Measurements from ENCODE around the gene SPSB4.

SPSB4 gene

DNA sequence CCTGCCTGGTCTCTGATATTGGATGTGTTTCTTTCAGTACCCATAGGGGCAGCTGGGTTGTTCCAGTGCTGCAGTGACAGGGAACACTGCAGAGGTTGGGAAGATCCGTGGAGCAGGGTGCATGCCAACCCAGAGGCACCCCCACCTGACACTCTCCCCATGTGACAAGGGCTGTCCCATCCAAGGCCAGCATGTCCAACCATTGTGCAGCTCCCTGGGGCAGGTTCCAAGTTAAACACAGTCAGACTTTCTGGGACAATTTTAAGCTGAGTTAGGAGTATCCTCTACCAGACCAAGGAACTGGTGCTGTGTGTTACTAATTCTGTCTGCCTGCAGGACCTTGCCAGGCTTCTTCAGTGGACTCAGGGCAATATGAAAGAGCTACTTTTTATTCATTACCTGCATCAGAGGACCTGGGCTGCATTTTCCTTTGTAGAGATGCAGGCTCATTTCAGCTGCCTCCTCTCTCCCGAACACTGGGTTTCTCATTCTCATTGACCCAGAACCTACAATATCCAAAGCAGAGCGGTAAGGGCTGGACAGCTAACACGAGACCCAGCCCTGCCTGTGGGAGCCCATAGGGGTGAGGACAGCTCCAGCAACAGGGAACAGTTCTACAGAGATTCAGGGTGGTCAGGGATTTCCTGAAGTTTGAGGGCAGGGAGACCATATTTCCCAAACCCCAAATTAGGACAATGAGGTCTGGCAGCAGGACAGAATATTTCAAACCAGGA, 72.7 kb downstream of the SPSB4 start:
- no peak for DNase-seq

- DNase-seq = no peak
Observed at GRCh38 chr3:141124715-141125114, 73.6 kb downstream of the SPSB4 start.

DNA sequence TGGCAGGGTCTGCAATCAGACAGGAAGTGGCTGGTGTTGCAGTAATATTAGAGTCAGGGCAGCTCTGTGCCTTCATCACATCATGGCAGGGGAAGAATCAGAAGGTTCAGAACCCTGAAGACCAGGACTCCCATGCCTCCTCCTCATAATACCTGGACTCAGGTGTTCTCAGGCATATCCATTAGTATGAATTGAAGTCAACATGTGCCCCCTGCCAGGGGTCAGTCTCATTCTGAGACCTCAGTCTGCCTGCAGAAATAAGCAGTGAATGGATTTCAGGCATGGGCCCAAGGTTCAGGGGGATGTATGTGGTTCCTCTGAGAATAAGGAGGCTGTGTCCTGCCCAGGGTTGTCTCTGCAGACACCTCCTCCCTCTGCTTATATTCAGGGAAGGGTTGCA, 74.2 kb downstream of the SPSB4 start:
- DNase-seq = no peak

DNA sequence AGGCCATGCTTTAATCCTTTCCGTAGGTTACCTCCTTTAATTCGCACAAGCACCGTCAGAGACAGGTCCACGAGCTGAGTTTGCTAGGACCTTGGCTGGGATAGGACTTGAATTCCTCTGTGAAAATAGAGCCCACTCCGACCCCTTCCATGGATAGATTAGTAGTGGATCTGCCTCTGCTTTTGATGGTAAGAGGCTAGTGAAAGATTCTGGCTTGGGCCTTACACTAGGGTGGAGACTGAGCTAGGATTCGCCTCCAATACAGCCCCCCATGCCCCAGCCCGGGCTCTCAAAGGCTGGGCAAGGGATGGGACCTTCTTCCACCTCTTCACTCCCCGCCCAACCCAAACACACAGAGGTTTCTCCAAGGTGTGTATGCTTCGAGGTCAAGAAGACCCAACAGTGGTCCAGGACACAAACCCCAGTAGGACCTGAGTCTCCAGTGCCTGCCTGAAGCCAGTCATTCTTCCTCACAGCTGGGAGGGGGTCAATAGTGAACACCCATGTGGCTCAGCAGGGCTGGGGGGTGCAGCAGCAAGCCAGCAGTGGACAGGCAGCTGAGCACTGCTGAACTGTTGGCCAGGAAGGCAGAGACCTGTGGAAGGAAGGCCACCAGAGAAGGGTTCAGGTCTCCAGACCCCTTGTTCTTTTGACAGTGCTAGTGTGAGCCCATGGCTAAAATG, 75.7 kb downstream of the SPSB4 start:
- no peak for DNase-seq

GRCh38 chr3:141127344-141128125, 76.4 kb downstream of the SPSB4 start:
- no peak for DNase-seq

GRCh38 chr3:141128126-141128777, 77.1 kb downstream of the SPSB4 start:
- DNase-seq = no peak

DNA sequence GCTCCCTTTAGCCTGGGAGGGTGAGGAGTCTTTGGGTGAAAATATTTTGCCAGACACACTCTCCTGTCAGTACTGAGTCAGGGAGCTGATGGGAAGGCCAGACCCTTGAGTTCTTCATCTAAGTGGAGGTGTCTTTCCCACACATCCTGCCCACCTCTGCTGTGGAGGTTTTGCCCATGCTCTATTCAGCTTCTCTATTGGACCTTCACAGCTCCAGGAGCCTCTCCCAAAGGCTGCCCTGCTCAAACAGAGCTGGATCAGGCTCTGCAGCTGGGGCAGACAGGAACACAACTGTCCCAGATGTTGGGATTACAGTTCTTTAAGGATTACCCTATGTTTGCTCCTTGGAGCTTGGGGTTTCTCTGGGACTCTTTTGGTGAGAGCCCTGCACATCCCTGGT, 77.9 kb downstream of the SPSB4 start:
- DNase-seq = no peak

DNA sequence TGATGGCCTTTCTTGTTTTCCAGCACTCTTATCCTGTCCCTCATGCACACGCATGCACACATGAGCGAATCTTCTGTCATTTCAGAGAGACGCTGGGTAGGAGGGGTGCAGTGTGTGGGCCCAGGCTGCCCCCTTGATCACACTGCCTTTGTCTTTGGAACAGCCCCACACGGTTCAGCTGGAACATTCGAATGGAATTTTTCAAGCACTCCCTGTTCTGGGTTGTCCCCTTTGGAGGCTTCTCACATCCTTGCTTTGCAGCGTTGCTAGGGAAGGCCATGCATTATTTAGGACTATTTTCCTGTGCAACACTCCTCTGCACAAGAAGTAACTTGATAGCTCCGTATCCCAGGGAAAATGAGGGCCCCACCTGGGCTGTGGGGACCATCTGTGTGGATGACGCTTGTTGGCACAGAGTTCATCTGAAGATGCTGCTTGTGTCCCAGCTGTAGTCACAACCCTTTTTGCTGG, 78.4 kb downstream of the SPSB4 start:
- DNase-seq = no peak

GRCh38 chr3:141143517-141143916, 92.4 kb downstream of the SPSB4 start:
- DNase-seq = no peak

DNA sequence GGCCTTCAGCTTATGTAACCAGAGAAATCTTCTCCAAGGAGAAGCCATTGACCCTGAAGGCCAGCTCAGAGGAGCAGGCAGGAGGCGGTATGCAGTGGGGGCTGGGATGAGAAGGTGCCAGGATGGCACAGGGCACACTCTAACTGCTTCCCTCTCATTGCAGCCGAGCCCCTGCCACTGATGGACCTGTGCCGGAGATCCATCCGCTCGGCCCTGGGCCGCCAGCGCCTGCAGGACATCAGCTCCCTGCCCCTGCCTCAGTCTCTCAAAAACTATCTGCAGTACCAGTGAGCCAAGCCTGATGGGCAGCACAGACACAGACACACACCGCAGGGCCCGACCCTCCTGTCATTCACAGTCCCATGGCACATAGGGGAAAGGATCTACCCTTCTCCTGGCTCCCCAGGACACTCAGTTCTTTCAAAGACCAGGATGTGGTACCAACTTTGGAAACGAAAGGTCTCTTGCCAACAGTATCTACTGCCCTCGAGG, 95.9 kb downstream of the SPSB4 start:
- no peak for DNase-seq

DNA sequence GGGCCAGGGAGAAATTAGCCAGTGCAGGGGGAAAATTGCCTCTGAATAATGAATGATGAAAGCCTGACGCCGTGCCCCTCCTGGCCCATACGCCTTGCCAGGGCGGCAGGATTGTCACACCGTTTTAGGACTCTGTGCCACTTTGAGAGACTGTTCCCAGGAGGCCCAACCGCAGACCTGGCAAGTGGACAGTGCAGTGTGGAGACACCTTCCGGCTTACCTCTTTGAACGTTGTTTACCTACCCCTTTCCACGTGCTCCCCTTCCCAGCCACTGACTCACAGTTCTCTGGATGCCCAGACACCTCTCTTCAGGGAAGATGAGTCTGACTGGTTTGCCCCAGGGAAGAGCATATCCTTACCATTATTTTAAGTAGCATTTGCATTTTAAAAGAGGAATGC, 96.5 kb downstream of the SPSB4 start:
- DNase-seq = no peak

GRCh38 chr3:141148169-141148568, 97.0 kb downstream of the SPSB4 start:
- no peak for DNase-seq

- no peak for DNase-seq
Observed at GRCh38 chr3:141148770-141149169, 97.6 kb downstream of the SPSB4 start.

DNA sequence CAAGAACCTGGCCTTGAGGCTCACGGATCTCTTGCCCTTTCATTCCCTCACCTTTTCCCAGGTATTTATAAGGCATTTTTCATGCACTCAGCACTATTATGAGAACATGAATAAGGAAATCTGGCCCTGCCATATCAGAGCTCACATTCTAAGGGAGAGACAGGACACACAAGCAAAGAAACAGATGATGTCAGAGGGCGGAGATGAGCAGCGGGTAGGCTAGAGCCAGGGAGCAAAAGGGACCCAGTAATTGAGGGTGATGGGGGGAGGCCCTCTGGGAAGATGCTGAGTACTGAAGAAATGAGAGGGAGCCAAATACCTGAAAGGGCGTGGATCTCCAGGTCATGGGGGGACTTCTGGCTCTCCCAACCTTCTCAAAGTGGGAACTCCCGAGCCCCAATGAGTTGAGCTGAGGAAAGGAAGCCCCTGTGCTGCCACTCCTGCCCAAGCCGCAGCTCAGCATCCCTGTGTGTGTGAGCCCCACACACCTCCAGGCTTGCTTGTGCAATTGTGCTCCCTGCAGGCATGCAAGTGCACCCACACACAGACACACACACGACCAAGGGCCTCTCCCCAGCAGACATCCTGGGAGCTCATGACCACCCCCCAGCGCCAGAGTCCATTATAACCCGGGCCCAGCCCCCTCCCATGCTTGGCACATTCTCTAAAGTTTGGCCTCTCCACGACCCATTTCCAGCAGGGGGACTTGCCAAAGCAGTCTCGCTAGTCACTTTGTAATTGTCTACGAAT, 99.1 kb downstream of the SPSB4 start:
- DNase-seq = no peak

DNA sequence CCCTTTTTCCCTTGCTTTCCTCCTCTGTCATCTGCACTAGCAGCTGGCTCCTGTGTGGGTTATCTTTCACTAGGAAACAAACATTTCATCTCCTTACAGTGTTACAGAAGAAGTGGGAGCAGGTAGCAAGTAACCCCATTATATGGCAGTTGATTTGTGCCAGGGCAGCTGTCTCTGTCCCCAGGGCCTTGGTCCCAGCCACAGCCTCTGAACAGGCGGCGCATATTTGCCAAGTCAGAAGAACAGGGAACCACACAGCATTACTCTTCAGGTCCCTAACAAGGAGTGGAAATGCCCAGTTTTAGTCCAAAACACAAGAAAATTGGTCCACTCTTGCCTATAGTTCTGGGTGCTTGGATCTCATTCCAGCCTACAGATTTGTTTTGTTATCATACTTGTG, 99.8 kb downstream of the SPSB4 start:
- no peak for DNase-seq

- DNase-seq = no peak
Observed at GRCh38 chr3:141151439-141151838, 100.3 kb downstream of the SPSB4 start.

DNA sequence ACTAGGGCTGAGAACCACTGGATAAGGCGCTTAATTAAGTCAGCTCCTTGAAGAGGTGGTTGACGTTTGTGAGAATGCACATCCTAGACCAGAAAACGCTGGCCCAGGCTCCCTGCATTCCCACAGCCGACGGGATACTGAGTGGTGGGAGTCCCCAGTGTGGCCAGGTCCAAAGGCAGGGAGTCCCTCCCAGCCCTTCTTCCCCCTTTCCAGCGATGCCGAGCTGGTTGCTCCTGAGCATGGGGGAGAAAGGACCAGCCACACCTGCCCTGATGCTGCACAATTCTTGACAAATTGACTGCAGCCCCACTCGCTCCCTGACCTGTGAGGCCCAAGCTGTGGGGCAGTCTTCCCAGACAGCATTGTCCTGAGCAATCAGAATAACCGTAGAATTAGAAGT, 101.0 kb downstream of the SPSB4 start:
- DNase-seq = no peak

DNA sequence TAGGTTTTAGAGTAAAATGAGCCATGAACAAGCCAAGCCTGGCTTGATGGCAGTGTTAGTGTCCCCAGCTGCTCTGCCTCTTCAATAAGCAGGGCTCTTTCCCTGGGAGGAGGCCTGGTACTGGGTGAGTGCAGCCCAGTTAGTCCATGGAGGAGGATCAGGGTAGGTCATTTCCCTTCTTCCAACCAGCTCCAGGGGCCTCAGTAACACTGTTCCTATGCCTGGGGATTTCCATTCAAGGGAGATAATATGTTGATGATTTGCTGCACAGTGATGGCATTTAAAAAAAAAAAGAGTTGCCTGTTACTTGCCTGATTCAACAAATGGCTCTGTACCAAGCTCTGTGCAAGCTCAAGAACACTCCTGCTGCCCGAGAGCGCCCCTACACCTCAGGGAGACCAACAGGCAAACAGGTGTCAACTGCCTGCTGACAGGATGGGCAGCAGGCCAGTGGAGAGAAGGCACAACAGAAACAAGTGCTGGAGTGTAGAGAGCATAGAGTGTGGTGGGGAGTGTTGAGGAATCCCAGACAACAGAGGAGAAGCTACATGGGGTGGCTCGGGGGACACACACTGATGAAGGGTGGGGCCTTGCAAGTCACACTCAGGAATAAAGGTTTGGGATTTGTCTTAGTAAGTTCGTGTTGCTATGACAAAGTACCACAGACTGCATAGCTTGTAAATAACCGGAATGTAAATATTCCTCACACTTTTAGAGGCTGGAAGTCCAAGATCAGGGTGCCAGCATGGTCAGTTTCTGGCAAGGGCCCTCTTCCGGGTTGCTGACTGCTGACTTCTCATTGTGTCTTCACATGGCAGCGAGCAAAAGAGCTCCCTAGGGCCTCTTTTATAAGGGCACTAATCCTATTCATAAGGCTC, 101.9 kb downstream of the SPSB4 start:
- peak; percentile 17 for DNase-seq

- no peak for DNase-seq
Observed at GRCh38 chr3:141153679-141153966, 102.5 kb downstream of the SPSB4 start.

DNA sequence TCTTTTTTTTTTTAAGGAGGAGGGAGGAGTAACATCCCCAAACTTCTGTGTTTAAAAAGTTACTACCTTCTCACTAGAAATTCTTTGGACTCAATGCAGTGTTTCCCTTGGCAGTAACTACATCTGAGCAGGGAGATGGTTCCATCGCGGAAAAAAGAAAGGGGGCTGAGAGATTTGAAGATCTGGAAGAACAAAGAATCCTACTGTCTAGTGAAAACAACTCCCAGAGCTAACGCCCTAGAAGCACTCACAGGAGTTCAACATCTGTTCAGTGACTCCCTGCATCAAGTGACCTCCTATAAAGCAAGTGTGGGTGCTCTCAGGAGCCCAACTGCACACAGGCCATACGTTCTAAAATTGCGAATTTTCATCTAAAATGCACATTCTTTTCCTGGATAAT, 113.7 kb downstream of the SPSB4 start:
- no peak for DNase-seq

- no peak for DNase-seq
Observed at GRCh38 chr3:141167681-141168080, 116.5 kb downstream of the SPSB4 start.

All from NCI-H1092 treated with DMSO at 0.1 percent for 48 hours (cell line).